ENCODE data around the gene RNU11.

The RNU11 gene

DNA sequence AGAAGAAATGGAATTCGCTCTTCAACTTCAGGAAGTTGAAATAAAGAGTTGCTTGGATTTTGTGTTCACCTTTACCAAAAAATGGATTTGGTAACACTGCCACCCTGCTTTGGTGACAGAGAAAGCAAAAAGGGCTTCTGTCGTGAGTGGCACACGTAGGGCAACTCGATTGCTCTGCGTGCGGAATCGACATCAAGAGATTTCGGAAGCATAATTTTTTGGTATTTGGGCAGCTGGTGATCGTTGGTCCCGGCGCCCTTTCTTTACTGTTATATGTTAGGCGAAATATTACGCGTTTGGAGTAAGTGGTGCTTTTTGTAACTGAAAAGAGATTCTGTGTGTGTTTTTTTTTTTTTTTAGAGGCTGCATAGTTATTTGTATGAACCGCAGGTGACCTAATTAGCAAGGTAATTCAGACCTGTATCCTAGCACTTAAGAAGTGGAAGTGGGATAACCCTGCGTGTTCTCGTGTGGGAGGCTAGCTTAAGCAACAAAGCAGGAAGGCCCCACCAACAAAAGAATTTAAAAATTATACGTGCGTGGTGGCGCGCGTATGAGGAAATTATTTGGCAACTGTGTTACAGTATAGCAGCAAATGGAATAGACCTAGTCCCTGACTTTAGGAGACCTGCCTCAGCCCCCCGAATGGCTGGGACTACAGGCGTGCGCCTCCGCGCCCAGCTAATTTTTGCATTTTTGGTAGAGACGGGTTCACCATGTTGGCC, at the start of gene RNU11:
Gene RNU11, plus strand, starts transcription at position 127 of the 725 bp plus-strand sequence.
- no peaks in the 10 kb centered on the region for H3K27me3 ChIP-seq
- H3K4me3 ChIP-seq (ENCODE audit: low read depth in 1 of 2, low read length in 1 of 2): peak within 1 kb of the TSS; percentile 64 to 67
- TF ChIP-seq, protein P1, sequence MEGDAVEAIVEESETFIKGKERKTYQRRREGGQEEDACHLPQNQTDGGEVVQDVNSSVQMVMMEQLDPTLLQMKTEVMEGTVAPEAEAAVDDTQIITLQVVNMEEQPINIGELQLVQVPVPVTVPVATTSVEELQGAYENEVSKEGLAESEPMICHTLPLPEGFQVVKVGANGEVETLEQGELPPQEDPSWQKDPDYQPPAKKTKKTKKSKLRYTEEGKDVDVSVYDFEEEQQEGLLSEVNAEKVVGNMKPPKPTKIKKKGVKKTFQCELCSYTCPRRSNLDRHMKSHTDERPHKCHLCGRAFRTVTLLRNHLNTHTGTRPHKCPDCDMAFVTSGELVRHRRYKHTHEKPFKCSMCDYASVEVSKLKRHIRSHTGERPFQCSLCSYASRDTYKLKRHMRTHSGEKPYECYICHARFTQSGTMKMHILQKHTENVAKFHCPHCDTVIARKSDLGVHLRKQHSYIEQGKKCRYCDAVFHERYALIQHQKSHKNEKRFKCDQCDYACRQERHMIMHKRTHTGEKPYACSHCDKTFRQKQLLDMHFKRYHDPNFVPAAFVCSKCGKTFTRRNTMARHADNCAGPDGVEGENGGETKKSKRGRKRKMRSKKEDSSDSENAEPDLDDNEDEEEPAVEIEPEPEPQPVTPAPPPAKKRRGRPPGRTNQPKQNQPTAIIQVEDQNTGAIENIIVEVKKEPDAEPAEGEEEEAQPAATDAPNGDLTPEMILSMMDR (IDR thresholded peaks at IDR 0.05): no peak
- no peaks in the 10 kb centered on the region for H3K9me3 ChIP-seq
- no peaks in the 10 kb centered on the region for H3K36me3 ChIP-seq
- H3K4me1 ChIP-seq (ENCODE audit: control insufficient read depth in 1 of 2, insufficient read depth in 1 of 2, low read depth in 1 of 2, low read length in 1 of 2): peaks cover 37 to 45% of the 10 kb centered on the region in 2 experiments
- peak within 1 kb of the TSS; percentile 88 for H3K27ac ChIP-seq

DNA sequence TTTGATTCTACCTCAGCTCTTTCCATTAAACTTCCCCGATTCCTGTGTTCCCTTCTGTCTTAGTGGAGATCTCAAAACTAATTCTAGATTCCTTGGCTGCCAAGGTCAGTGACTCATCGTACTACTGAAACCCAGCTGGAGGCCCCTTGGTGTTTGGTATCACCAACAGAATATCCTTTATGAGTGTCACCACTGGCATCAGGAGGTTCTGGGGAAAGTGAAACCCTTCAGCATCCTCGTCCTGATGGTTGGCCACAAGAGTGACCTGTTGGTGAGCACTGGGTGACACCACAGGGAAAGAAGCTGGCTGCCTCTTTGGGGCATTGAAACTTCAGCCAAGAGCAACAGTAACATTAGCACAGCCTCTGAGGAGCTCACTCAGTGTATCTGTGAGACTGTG, 46.7 kb upstream of the RNU11 start:
- Histone ChIP-seq H3K36me3 (peaks cover 82% of the 10 kb centered on the region), H3K4me3 (ENCODE audit: low read depth in 1 of 2, low read length in 1 of 2) (no peak overlapping the region), H3K27me3 (no peaks in the 10 kb centered on the region), H3K9me3 (no peaks in the 10 kb centered on the region), H3K4me1 (ENCODE audit: control insufficient read depth in 1 of 2, insufficient read depth in 1 of 2, low read depth in 1 of 2, low read length in 1 of 2) (no peaks in the 10 kb centered on the region), H3K27ac (no peak overlapping the region)
- TF ChIP-seq, protein P1 (IDR thresholded peaks at IDR 0.05): no peak

DNA sequence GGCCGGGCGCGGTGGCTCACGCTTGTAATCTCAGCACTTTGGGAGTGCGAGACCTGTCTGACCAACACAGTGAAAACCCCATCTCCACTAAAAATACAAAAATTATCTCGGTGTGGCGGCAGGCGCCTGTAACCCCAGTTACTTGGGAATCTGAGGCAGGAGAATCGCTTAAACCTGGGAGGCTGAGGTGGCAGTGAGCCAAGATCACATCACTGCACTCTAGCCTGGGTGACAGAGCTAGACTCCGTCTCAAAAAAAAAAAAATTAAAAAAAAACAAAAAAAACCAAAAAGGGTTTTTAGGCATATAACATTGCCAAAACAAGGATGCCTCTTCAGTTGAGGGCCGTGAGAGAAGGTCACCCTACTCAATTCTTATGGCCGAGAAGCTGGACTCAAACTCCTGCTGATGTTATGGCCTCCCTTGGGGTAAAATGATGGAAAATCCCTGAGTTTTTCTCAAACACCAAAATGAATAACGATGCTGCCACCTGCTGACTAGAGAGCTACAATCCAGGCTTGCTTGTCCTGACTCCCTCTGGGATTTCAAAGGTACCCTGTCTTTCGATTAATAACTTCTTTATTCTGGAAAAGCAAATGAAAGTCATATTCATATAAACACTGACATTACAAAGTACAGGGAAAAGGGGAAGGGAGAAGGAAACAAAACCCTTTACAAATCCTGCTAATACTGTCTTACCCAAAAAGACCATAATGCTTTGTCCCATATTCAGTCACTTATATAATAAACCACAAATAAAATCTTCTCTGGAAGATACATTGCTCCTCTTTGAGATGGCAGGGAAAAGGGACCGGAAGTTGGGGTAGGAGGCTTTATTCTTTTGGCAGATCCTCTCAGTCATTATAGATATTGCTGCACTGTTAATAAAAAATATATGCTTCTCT, 45.6 kb upstream of the RNU11 start:
- Histone ChIP-seq H3K27ac (no peak overlapping the region), H3K4me3 (ENCODE audit: low read depth in 1 of 2, low read length in 1 of 2) (no peak overlapping the region), H3K27me3 (no peaks in the 10 kb centered on the region), H3K36me3 (peaks cover 93% of the 10 kb centered on the region), H3K4me1 (ENCODE audit: control insufficient read depth in 1 of 2, insufficient read depth in 1 of 2, low read depth in 1 of 2, low read length in 1 of 2) (no peaks in the 10 kb centered on the region), H3K9me3 (no peaks in the 10 kb centered on the region)
- TF ChIP-seq, protein P1 (IDR thresholded peaks at IDR 0.05): no peak

DNA sequence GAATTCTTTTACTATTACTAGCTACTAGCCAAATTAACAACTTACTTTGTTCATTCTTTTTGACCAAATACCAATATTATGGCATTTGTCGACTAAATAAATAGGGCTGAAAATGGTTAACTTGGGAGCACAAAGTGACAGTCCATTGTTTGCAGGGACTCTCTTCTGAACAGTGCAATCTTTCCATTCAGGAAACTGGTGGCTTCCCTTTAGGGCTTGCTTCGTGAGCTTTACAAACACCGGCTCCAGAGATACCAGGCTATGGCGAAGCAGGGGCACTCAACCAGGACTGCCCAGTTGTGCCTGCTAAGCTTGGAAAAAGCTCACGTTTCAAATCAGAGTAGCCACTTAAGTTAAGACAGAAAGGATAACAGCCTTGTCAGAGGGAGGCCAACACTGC, 44.0 kb upstream of the RNU11 start:
- H3K4me1 ChIP-seq (ENCODE audit: control insufficient read depth in 1 of 2, insufficient read depth in 1 of 2, low read depth in 1 of 2, low read length in 1 of 2): no peaks in the 10 kb centered on the region
- H3K4me3 ChIP-seq (ENCODE audit: low read depth in 1 of 2, low read length in 1 of 2): no peak overlapping the region
- H3K27me3 ChIP-seq: no peaks in the 10 kb centered on the region
- H3K36me3 ChIP-seq: peaks cover 95% of the 10 kb centered on the region
- H3K27ac ChIP-seq: no peak overlapping the region
- TF ChIP-seq, protein P1 (IDR thresholded peaks at IDR 0.05): no peak
- H3K9me3 ChIP-seq: no peaks in the 10 kb centered on the region

DNA sequence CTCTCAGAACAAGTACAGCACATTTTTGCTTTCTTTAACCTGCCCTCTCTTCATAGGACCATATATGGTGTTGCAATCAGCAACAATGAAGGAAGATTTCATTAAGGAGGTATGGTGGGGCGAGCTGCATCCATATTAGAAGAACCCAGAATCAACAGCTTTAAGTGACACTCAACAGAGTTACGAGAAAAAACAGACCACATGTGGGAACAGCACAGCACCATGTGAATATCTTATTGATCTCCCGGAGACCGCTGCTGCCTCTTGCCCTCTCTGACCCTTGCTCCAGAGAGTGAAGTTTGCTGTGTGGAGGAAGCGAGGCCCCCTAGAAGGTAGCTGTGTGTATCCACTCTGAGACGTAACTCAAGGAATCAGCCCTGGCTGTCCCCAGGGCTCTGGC, 43.4 kb upstream of the RNU11 start:
- Histone ChIP-seq H3K36me3 (peaks cover 95% of the 10 kb centered on the region), H3K4me1 (ENCODE audit: control insufficient read depth in 1 of 2, insufficient read depth in 1 of 2, low read depth in 1 of 2, low read length in 1 of 2) (no peaks in the 10 kb centered on the region), H3K9me3 (no peaks in the 10 kb centered on the region), H3K27me3 (no peaks in the 10 kb centered on the region), H3K27ac (no peak overlapping the region), H3K4me3 (ENCODE audit: low read depth in 1 of 2, low read length in 1 of 2) (no peak overlapping the region)
- TF ChIP-seq, protein P1 (IDR thresholded peaks at IDR 0.05): no peak

Data from neutrophil (primary cell).